Common myeloid progenitor, CD34-positive (primary cell): Measurements from ENCODE around the gene FAM13C.

Experiments
- CTCF ChIA-PET: fragments of 350-600 bp; sonication (Branson Sonifier 250); formaldehyde crosslinking; loops from one replicate; lab custom pipeline; 2021; ENCODE audit warnings: antibody characterized with exemption; lab: Charles Lee
- POLR2A ChIA-PET: fragments of 350-600 bp; sonication (Branson Sonifier 250); formaldehyde crosslinking; loops from one replicate; lab custom pipeline; 2021; ENCODE audit warnings: antibody characterized with exemption; lab: Charles Lee
- DNase-seq, 3 donors: peaks; one replicate each; pipeline versions ENCODE4 v3.0.0 to v3.0.0-alpha.2; 2013
- H3K27ac ChIP-seq, 2 experiments: 1 replicate in 1 of 2; 2 replicates in 1 of 2; pipeline ENCODE4 v1.7.0; 2013; ENCODE audit warnings: inconsistent platforms in 2 of 2, low read length in 2 of 2, mild to moderate bottlenecking in 2 of 2, low read depth in 1 of 2, moderate library complexity in 1 of 2; ENCODE audit not compliant: severe bottlenecking in 2 of 2, insufficient read depth in 1 of 2, poor library complexity in 1 of 2
- H3K27me3 ChIP-seq, 5 experiments: replicated peaks in 2 of 5; 1 replicate in 3 of 5; 2 replicates in 2 of 5; pipeline versions ENCODE4 v1.6.1 to v1.7.0; 2013; ENCODE audit warnings: low read length in 4 of 5, mild to moderate bottlenecking in 2 of 5, moderate library complexity in 2 of 5, inconsistent platforms in 1 of 5; ENCODE audit not compliant: insufficient read depth in 5 of 5, control insufficient read depth in 4 of 5
- H3K36me3 ChIP-seq, 4 experiments: 1 replicate in 2 of 4; 2 replicates in 2 of 4; pipeline versions ENCODE4 v1.6.1 to v1.7.0; 2013; ENCODE audit warnings: low read length in 3 of 4, control low read depth in 1 of 4, mild to moderate bottlenecking in 1 of 4; ENCODE audit not compliant: control insufficient read depth in 4 of 4, insufficient read depth in 4 of 4
- H3K4me1 ChIP-seq, 4 experiments: 1 replicate in 3 of 4; 2 replicates in 1 of 4; pipeline versions ENCODE4 v1.6.1 to v1.7.1; 2013; ENCODE audit warnings: low read length in 3 of 4, mild to moderate bottlenecking in 3 of 4, control low read depth in 1 of 4, inconsistent platforms in 1 of 4, moderate library complexity in 1 of 4; ENCODE audit not compliant: control insufficient read depth in 4 of 4, insufficient read depth in 4 of 4; ENCODE audit errors: control extremely low read depth in 1 of 4
- H3K4me3 ChIP-seq, 7 experiments: 1 replicate in 4 of 7; 2 replicates in 3 of 7; pipeline versions ENCODE4 v1.5.1 to v1.7.0; 2013; ENCODE audit warnings: mild to moderate bottlenecking in 7 of 7, low read length in 6 of 7, moderate library complexity in 6 of 7, inconsistent platforms in 2 of 7, low read depth in 2 of 7, control low read depth in 1 of 7; ENCODE audit not compliant: insufficient read depth in 4 of 7, control insufficient read depth in 1 of 7; ENCODE audit errors: extremely low read depth in 1 of 7
- H3K9me3 ChIP-seq, 5 experiments: 1 replicate in 4 of 5; 2 replicates in 1 of 5; pipeline versions ENCODE4 v1.6.1 to v1.7.1; 2013; ENCODE audit warnings: low read length in 4 of 5, mild to moderate bottlenecking in 2 of 5, inconsistent platforms in 1 of 5, low read depth in 1 of 5, moderate library complexity in 1 of 5; ENCODE audit not compliant: control insufficient read depth in 4 of 5, insufficient read depth in 2 of 5; ENCODE audit errors: control extremely low read depth in 1 of 5
- WGBS: methylation state at CpG from one replicate; pipeline ENCODE4 v1.1.5; 2013; ENCODE audit not compliant: insufficient coverage; 5-methylcytosine and 5-hydroxymethylcytosine counted together

Gene FAM13C

GRCh38 chr10:59363446-59363958, 1.2 kb upstream of the FAM13C start:
- H3K4me3 ChIP-seq: no peak overlapping the region
- H3K4me1 ChIP-seq: peaks cover 0 to 14% (median 9%) of the 10 kb centered on the region in 4 experiments
- DNase-seq: no peak
- ChIA-PET CTCF (interaction anchor here (0.8 kb wide), 1 partner anchor 8 kb away, joined by 3 read pairs; no protein-coding TSS in a partner anchor), POLR2A (no interaction called here)
- no peak overlapping the region for H3K27ac ChIP-seq
- H3K9me3 ChIP-seq: no peaks in the 10 kb centered on the region
- peaks cover 0 to 27% (median 16%) of the 10 kb centered on the region in 5 experiments for H3K27me3 ChIP-seq
- 50% methylated on average over 1 of the region's 3 CpGs for WGBS
- no peaks in the 10 kb centered on the region for H3K36me3 ChIP-seq

GRCh38 chr10:59362959-59363381, 621 bp upstream of the FAM13C start:
- Histone ChIP-seq H3K36me3 (no peaks in the 10 kb centered on the region), H3K4me1 (peaks cover 0 to 14% (median 9%) of the 10 kb centered on the region in 4 experiments), H3K9me3 (no peaks in the 10 kb centered on the region), H3K27ac (no peak overlapping the region), H3K4me3 (peak overlapping the region in 4 of 7 experiments; percentile 11 to 77 (median 62)), H3K27me3 (peaks cover 0 to 27% (median 16%) of the 10 kb centered on the region in 5 experiments)
- ChIA-PET POLR2A (interaction anchor here (0.6 kb wide), 1 partner anchor 1068 kb away, joined by 3 read pairs; no protein-coding TSS in a partner anchor), CTCF (no interaction called here)
- peak; percentile 9 to 51 (median 44) for DNase-seq
- 3% methylated on average over 10 of the region's 11 CpGs for WGBS

- H3K27ac ChIP-seq: no peak overlapping the region
- CTCF ChIA-PET: interaction anchor here (1.0 kb wide), 1 partner anchor 13 kb away, joined by 3 read pairs; no protein-coding TSS in a partner anchor
- H3K4me1 ChIP-seq: peaks cover 0 to 14% (median 9%) of the 10 kb centered on the region in 4 experiments
- H3K4me3 ChIP-seq: peak overlapping the region in 4 of 7 experiments; percentile 54 to 77 (median 62)
- 82% methylated on average over 2 of the region's 2 CpGs for WGBS
- peak in 2 of 3 donors; percentile 6 to 28 for DNase-seq
- H3K27me3 ChIP-seq: peaks cover 0 to 27% (median 17%) of the 10 kb centered on the region in 5 experiments
- H3K9me3 ChIP-seq: no peaks in the 10 kb centered on the region
- POLR2A ChIA-PET: interaction anchor here (0.7 kb wide), 1 partner anchor 8 kb away, joined by 3 read pairs; no protein-coding TSS in a partner anchor
- no peaks in the 10 kb centered on the region for H3K36me3 ChIP-seq
Observed at GRCh38 chr10:59361663-59362143, 646 bp downstream of the FAM13C start.

- Histone ChIP-seq H3K4me1 (peaks cover 0 to 14% (median 9%) of the 10 kb centered on the region in 4 experiments), H3K9me3 (no peaks in the 10 kb centered on the region), H3K27ac (no peak overlapping the region), H3K27me3 (peaks cover 0 to 27% (median 18%) of the 10 kb centered on the region in 5 experiments), H3K36me3 (no peaks in the 10 kb centered on the region), H3K4me3 (no peak overlapping the region)
- no peak for DNase-seq
- POLR2A ChIA-PET: no interaction called here
- CTCF ChIA-PET: interaction anchor here (1.0 kb wide), 1 partner anchor 12 kb away, joined by 3 read pairs; no protein-coding TSS in a partner anchor
- WGBS: 98% methylated on average over 5 of the region's 6 CpGs
Observed at GRCh38 chr10:59360605-59361405, 1.5 kb downstream of the FAM13C start.

GRCh38 chr10:59358576-59358975, 3.8 kb downstream of the FAM13C start:
- Histone ChIP-seq H3K4me3 (no peak overlapping the region), H3K4me1 (peaks cover 0 to 14% (median 9%) of the 10 kb centered on the region in 4 experiments), H3K27me3 (peaks cover 0 to 20% (median 18%) of the 10 kb centered on the region in 5 experiments), H3K27ac (no peak overlapping the region), H3K9me3 (no peaks in the 10 kb centered on the region), H3K36me3 (no peaks in the 10 kb centered on the region)
- POLR2A ChIA-PET: no interaction called here
- CTCF ChIA-PET: no interaction called here
- DNase-seq: no peak

- POLR2A ChIA-PET: interaction anchor here (0.8 kb wide), 1 partner anchor 8 kb away, joined by 3 read pairs; the partner anchor contains the start of gene FAM13C
- H3K27ac ChIP-seq: no peak overlapping the region
- H3K27me3 ChIP-seq: peaks cover 0 to 4% (median 0%) of the 10 kb centered on the region in 5 experiments
- no peaks in the 10 kb centered on the region for H3K4me1 ChIP-seq
- CTCF ChIA-PET: interaction anchor here (0.7 kb wide), 1 partner anchor 32 kb away, joined by 3 read pairs; no protein-coding TSS in a partner anchor
- no peak overlapping the region for H3K4me3 ChIP-seq
- no peaks in the 10 kb centered on the region for H3K36me3 ChIP-seq
- DNase-seq: no peak
- H3K9me3 ChIP-seq: no peaks in the 10 kb centered on the region
Observed at GRCh38 chr10:59354434-59354833, 7.9 kb downstream of the FAM13C start.
